Panc1 (cell line): ENCODE measurements around the gene ZFYVE21. TPM values are rescaled to one million over a fixed set of nuclear protein-coding genes. Genes with fewer than 3 reads are reported as not detected.

ENCODE experiments used
- ATAC-seq: fragments of 200-7000 bp; cut with Tn5 transposase; 2 replicates; pipeline ENCODE4 v1.9.1; 2020; ENCODE audit warnings: mild to moderate bottlenecking, moderate library complexity
- BruUV-seq: library from RNA; stranded (reverse); fragments of 400-500 nt; replicated peaks from 2 replicates; lab custom pipeline; 2021; lab: Mats Ljungman, UMichigan
- CTCF ChIA-PET: fragments of 300-600 bp; sonication (Branson Sonifier 250); formaldehyde crosslinking; loops from one replicate; lab custom pipeline; 2022; ENCODE audit warnings: antibody characterized with exemption; lab: Charles Lee
- POLR2A ChIA-PET: fragments of 300-600 bp; sonication (Branson Sonifier 250); formaldehyde crosslinking; loops from one replicate; lab custom pipeline; 2022; ENCODE audit warnings: antibody characterized with exemption; lab: Charles Lee
- DNase-seq: peaks from one replicate; pipeline ENCODE4 v3.0.0-alpha.2; 2010; ENCODE audit warnings: low read depth, low spot score
- H3K27ac ChIP-seq: 2 replicates; pipeline ENCODE4 v1.5.1; 2011; ENCODE audit warnings: mild to moderate bottlenecking, low read length, inconsistent platforms
- H3K27me3 ChIP-seq: fragments of 200-500 bp; sonication (Bioruptor generic); 2 replicates; pipeline ENCODE4 v1.6.0; 2014; ENCODE audit warnings: low read length, inconsistent platforms; ENCODE audit not compliant: control insufficient read depth, insufficient read depth
- H3K36me3 ChIP-seq: fragments of 200-500 bp; sonication (Bioruptor generic); 2 replicates; pipeline ENCODE4 v1.5.1; 2014; ENCODE audit warnings: inconsistent platforms, mild to moderate bottlenecking, low read length, moderate library complexity; ENCODE audit not compliant: control insufficient read depth, insufficient read depth
- H3K4me1 ChIP-seq: 2 replicates; pipeline ENCODE4 v1.5.1; 2011; ENCODE audit warnings: inconsistent platforms, mild to moderate bottlenecking, low read length, moderate library complexity; ENCODE audit not compliant: control insufficient read depth, insufficient read depth
- H3K4me3 ChIP-seq, 2 experiments: 2 replicates each; pipeline ENCODE4 v1.5.1; 2011 to 2012; ENCODE audit warnings: low read depth in 2 of 2, low read length in 2 of 2, mild to moderate bottlenecking in 2 of 2, inconsistent platforms in 1 of 2, moderate library complexity in 1 of 2
- H3K9me3 ChIP-seq: fragments of 200-500 bp; sonication (Bioruptor generic); 2 replicates; pipeline ENCODE4 v1.5.1; 2014; ENCODE audit warnings: low read depth, mild to moderate bottlenecking, inconsistent platforms, low read length, moderate library complexity; ENCODE audit not compliant: control insufficient read depth, insufficient read depth
- POLR2AphosphoS5 ChIP-seq: IDR thresholded peaks from 2 replicates; pipeline ENCODE4 v1.6.1; 2012; ENCODE audit warnings: mild to moderate bottlenecking, low read depth, low read length, moderate library complexity
- SIN3A ChIP-seq: IDR thresholded peaks from 2 replicates; pipeline ENCODE4 v1.6.1; 2012; ENCODE audit warnings: low read depth, mild to moderate bottlenecking, low read length, moderate library complexity, borderline replicate concordance; ENCODE audit not compliant: insufficient read depth
- TCF7L2 ChIP-seq: IDR thresholded peaks from 2 replicates; pipeline ENCODE4 v1.6.1; 2011; ENCODE audit warnings: mild to moderate bottlenecking, low read depth, low read length, inconsistent platforms
- in situ Hi-C: cut with HindIII; loops from 2 replicates; pipeline ENCODE4 v1.10.0; 2016; ENCODE audit warnings: low sequenced_read_pairs, low pct_unique_long_range_greater_than_20kb
- intact Hi-C: fragments of 100-400 bp; cut with micrococcal nuclease; formaldehyde crosslinking; loops from one replicate; pipeline ENCODE4 v1.10.0; 2022; ENCODE audit not compliant: unreplicated experiment
- total RNA-seq: library from RNA; stranded (reverse); gene quantifications from one replicate; pipeline ENCODE4 v1.2.1, GENCODE V29; 2021; ENCODE audit not compliant: unreplicated experiment
- TF ChIP-seq, protein P1 (sequence below), 2 experiments: IDR thresholded peaks; 2 replicates each; pipeline ENCODE4 v1.6.1; 2011 to 2012; ENCODE audit warnings: low read depth in 2 of 2, control low read depth in 1 of 2, low read length in 1 of 2, mild to moderate bottlenecking in 1 of 2, moderate library complexity in 1 of 2; ENCODE audit not compliant: insufficient read depth in 1 of 2
- TF ChIP-seq, protein P2 (sequence below): fragments of 450-650 bp; IDR thresholded peaks from 2 replicates; pipeline ENCODE4 v1.5.1; 2017; ENCODE audit warnings: mild to moderate bottlenecking

ZFYVE21 gene
- total RNA-seq, 1 experiment from 2014 or later: 41.8 TPM

DNA sequence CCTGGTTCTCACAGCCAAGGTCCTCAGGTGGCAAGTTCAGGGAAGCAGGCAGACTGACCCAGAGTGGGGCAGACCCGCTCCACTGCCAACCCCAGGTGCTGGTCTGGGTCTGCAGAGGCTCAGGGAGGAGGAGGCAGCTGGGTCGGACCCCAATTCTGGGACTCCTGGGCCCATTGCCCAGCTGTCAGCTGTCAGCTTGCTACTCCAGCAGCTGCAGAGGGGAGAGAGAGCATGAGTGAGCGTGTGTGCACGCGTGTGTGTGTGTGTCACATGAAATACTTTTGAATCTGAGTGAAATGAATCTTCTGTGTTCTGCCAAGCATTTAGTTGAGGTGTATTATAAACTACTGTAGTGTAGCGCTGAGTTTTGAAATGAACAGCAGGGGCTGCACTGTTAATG, 31.1 kb upstream of the ZFYVE21 start:
- Histone ChIP-seq H3K9me3 (no peaks in the 10 kb centered on the region), H3K4me1 (no peaks in the 10 kb centered on the region), H3K27me3 (no peaks in the 10 kb centered on the region), H3K36me3 (peaks cover 9% of the 10 kb centered on the region; the same call in 1 of the 2 replicates), H3K4me3 (no peak overlapping the region), H3K27ac (no peak overlapping the region)
- in situ Hi-C loops: no loop called here
- no peak for DNase-seq
- TF ChIP-seq, protein P1, sequence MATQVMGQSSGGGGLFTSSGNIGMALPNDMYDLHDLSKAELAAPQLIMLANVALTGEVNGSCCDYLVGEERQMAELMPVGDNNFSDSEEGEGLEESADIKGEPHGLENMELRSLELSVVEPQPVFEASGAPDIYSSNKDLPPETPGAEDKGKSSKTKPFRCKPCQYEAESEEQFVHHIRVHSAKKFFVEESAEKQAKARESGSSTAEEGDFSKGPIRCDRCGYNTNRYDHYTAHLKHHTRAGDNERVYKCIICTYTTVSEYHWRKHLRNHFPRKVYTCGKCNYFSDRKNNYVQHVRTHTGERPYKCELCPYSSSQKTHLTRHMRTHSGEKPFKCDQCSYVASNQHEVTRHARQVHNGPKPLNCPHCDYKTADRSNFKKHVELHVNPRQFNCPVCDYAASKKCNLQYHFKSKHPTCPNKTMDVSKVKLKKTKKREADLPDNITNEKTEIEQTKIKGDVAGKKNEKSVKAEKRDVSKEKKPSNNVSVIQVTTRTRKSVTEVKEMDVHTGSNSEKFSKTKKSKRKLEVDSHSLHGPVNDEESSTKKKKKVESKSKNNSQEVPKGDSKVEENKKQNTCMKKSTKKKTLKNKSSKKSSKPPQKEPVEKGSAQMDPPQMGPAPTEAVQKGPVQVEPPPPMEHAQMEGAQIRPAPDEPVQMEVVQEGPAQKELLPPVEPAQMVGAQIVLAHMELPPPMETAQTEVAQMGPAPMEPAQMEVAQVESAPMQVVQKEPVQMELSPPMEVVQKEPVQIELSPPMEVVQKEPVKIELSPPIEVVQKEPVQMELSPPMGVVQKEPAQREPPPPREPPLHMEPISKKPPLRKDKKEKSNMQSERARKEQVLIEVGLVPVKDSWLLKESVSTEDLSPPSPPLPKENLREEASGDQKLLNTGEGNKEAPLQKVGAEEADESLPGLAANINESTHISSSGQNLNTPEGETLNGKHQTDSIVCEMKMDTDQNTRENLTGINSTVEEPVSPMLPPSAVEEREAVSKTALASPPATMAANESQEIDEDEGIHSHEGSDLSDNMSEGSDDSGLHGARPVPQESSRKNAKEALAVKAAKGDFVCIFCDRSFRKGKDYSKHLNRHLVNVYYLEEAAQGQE (IDR thresholded peaks at IDR 0.05; ENCODE audit: insufficient read depth in 1 of 2, low read depth in 2 of 2, low read length in 1 of 2): no peak
- TF ChIP-seq, protein P2, sequence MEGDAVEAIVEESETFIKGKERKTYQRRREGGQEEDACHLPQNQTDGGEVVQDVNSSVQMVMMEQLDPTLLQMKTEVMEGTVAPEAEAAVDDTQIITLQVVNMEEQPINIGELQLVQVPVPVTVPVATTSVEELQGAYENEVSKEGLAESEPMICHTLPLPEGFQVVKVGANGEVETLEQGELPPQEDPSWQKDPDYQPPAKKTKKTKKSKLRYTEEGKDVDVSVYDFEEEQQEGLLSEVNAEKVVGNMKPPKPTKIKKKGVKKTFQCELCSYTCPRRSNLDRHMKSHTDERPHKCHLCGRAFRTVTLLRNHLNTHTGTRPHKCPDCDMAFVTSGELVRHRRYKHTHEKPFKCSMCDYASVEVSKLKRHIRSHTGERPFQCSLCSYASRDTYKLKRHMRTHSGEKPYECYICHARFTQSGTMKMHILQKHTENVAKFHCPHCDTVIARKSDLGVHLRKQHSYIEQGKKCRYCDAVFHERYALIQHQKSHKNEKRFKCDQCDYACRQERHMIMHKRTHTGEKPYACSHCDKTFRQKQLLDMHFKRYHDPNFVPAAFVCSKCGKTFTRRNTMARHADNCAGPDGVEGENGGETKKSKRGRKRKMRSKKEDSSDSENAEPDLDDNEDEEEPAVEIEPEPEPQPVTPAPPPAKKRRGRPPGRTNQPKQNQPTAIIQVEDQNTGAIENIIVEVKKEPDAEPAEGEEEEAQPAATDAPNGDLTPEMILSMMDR: no peak
- TF ChIP-seq SIN3A (no peak), TCF7L2 (no peak), POLR2AphosphoS5 (no peak)
- CTCF ChIA-PET: no interaction called here
- POLR2A ChIA-PET: no interaction called here
- intact Hi-C loops: no loop called here
- no TSS peak for BruUV-seq
- no peak for ATAC-seq

DNA sequence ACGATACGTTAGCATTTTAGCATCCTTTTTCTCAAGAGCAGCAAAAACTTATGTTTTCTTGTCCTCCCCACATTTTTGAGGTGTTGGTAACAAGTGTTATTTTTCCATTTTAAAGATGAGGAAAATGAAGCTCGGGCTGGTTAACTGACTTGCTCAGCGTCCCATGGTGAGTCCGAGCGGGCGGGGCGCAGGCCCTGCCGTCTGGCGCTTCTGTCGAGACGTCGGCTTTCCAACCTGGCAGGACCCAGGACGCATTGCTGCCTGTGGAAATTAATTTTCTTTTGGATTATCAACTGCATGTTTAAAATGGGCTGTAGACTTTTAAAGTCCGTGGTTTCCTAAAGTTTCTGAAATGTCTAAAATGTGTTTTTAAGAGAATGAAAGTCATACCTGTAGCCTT, 30.7 kb upstream of the ZFYVE21 start:
- H3K27me3 ChIP-seq: no peaks in the 10 kb centered on the region
- H3K27ac ChIP-seq: no peak overlapping the region
- CTCF ChIA-PET: no interaction called here
- intact Hi-C loops: no loop called here
- BruUV-seq: no TSS peak
- H3K9me3 ChIP-seq: no peaks in the 10 kb centered on the region
- POLR2A ChIA-PET: no interaction called here
- in situ Hi-C loops: no loop called here
- no peaks in the 10 kb centered on the region for H3K4me1 ChIP-seq
- ATAC-seq (no peak), DNase-seq (no peak)
- H3K4me3 ChIP-seq: no peak overlapping the region
- peaks cover 9% of the 10 kb centered on the region; the same call in 1 of the 2 replicates for H3K36me3 ChIP-seq
- TF ChIP-seq, protein P1 (IDR thresholded peaks at IDR 0.05; ENCODE audit: insufficient read depth in 1 of 2, low read depth in 2 of 2, low read length in 1 of 2): no peak
- TF ChIP-seq, protein P2: no peak
- TF ChIP-seq POLR2AphosphoS5: no peak
- TF ChIP-seq SIN3A: no peak
- TF ChIP-seq TCF7L2: no peak
